Kidney capillary endothelial cell (primary cell): ENCODE data around the gene NUP214.

Source experiments
- DNase-seq: peaks from one replicate; pipeline ENCODE4 v3.0.0-alpha.2; 2018; ENCODE audit warnings: low spot score

NUP214 gene

DNA sequence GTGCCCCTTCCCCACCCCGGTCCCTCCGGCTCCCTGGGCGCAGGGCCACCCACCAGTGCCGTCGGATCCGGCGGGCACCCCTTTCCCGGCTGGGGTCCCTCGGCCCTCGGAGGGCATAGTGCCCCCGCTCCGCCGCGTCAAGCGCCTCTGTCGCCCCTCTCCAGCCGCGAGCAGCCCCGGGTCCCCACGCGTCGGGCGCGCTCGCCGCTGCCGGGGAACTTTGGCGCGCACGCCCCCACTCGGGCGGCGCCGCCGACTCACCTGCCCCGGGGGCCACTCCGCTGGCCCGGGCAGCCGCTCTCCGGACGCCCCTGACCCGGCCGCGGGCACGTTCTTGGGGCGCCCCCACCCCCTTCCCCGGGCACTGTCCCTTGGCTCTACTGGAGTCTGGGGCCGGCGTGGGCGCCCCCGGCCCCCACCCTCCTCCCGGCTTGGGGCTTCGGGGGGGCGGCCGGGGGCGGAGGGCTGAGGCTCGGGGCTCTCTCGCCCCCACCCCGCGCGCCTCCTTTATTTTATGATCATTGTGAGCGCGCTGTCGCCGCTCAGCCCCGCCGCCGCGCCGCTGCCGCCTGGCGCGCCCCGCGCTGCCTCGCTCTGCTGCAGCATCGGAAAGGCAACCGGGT, 152.0 kb downstream of the NUP214 start:
- no peak for DNase-seq

GRCh38 chr9:131277910-131278701, 152.7 kb downstream of the NUP214 start:
- DNase-seq: peak; percentile 41

GRCh38 chr9:131278702-131279111, 153.3 kb downstream of the NUP214 start:
- DNase-seq: no peak

GRCh38 chr9:131279196-131279862, 153.9 kb downstream of the NUP214 start:
- no peak for DNase-seq

GRCh38 chr9:131279863-131280570, 154.6 kb downstream of the NUP214 start:
- no peak for DNase-seq

GRCh38 chr9:131280660-131281059, 155.3 kb downstream of the NUP214 start:
- no peak for DNase-seq

DNA sequence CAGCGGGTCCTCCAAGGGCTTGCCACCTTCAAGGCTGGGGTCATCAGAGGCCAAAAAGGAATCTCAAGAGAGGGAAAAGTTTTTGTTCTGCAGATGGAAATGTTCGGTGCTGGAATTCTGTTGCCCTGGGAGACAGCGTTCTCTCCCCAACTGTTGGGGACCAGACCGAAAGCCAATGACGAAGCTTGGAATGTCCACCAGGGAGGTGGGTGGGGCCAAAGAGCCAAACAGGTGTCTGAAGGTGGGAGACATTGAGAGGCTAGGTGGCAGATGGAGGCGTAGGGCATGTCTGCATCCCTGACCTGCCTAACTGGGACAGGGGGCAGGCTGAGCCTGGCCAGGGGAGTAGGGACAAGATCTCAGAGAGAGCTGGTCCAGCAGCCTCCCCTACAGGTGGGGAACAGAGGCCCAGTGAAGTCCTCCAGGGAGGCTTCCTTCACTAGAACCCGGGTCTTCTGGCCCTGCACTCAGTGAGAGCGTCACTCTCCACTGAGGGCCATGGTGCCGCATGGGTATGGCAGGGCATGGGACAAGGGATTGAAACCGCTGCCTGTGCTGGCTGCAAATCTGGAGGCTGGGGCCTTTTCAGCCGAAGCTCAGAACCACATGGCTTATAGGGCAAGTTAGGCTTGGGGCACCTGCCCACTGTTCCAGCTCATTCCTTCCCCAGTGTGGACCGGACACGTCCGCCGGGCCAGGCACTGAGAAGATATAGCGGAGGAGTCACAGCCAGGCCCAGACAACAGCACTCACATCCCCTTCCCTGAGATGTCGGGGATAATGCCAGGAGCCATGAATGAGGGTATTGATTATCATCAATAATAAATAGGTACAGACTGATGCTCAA, 156.0 kb downstream of the NUP214 start:
- no peak for DNase-seq

- DNase-seq: no peak
Observed at GRCh38 chr9:131282175-131282574, 156.8 kb downstream of the NUP214 start.

GRCh38 chr9:131282688-131283422, 157.5 kb downstream of the NUP214 start:
- DNase-seq: no peak
